RWPE2 (cell line): ENCODE results near the gene PSMC5.
"Not testable (repeated sequence)": the region's sequence is repeated elsewhere in the genome, so short reads cannot be mapped to it uniquely, and the experiment has no call there.

Experiments used
- ATAC-seq: fragments of 200-7000 bp; cut with Tn5 transposase; 3 replicates; pipeline ENCODE4 v1.9.1; 2021; ENCODE audit warnings: low read depth
- DNase-seq: peaks from one replicate; pipeline ENCODE4 v3.0.0-alpha.2; 2020; ENCODE audit warnings: low spot score
- H3K27ac ChIP-seq: fragments of 450-650 bp; 2 replicates; pipeline ENCODE4 v1.5.1; 2017; ENCODE audit warnings: mild to moderate bottlenecking; ENCODE audit not compliant: poor library complexity, severe bottlenecking
- H3K27me3 ChIP-seq: fragments of 250-450 bp; sonication (Bioruptor Pico); 2 replicates; pipeline ENCODE4 v1.5.1; 2021; ENCODE audit warnings: mild to moderate bottlenecking, moderate library complexity; ENCODE audit not compliant: insufficient read depth, poor library complexity, severe bottlenecking
- H3K36me3 ChIP-seq: fragments of 250-450 bp; sonication (Bioruptor Pico); 2 replicates; pipeline ENCODE4 v1.5.1; 2020; ENCODE audit warnings: low read depth, mild to moderate bottlenecking, moderate library complexity
- H3K4me1 ChIP-seq: fragments of 250-450 bp; sonication (Bioruptor Pico); 2 replicates; pipeline ENCODE4 v1.5.1; 2021; ENCODE audit warnings: mild to moderate bottlenecking, moderate library complexity; ENCODE audit not compliant: insufficient read depth, poor library complexity, severe bottlenecking
- H3K4me3 ChIP-seq: fragments of 250-450 bp; sonication (Bioruptor Pico); 2 replicates; pipeline ENCODE4 v1.5.1; 2021; ENCODE audit warnings: mild to moderate bottlenecking, moderate library complexity; ENCODE audit not compliant: severe bottlenecking
- H3K9me3 ChIP-seq: fragments of 250-450 bp; sonication (Bioruptor Pico); 2 replicates; pipeline ENCODE4 v1.5.1; 2021; ENCODE audit warnings: mild to moderate bottlenecking, moderate library complexity; ENCODE audit not compliant: severe bottlenecking
- CTCF ChIP-seq: fragments of 450-650 bp; IDR thresholded peaks from one replicate; pipeline ENCODE4 v1.5.1; 2017; ENCODE audit warnings: mild to moderate bottlenecking, moderate library complexity; ENCODE audit not compliant: poor library complexity, severe bottlenecking

The PSMC5 gene

GRCh38 chr17:63840591-63841349 lies 13.5 kb downstream of the PSMC5 start:
- H3K4me1 ChIP-seq = peaks cover 30% of the 10 kb centered on the region
- TF ChIP-seq CTCF = no peak
- ATAC-seq = no peak
- DNase-seq = no peak
- H3K27ac ChIP-seq = peak overlapping the region; percentile 69
- H3K9me3 ChIP-seq = no peaks in the 10 kb centered on the region
- H3K27me3 ChIP-seq = no peaks in the 10 kb centered on the region
- peaks cover 12% of the 10 kb centered on the region for H3K36me3 ChIP-seq
- peak overlapping the region; percentile 95 for H3K4me3 ChIP-seq

GRCh38 chr17:63841350-63842172 lies 14.3 kb downstream of the PSMC5 start:
- H3K27ac ChIP-seq = peak overlapping the region; percentile 69
- H3K36me3 ChIP-seq = peaks cover 5% of the 10 kb centered on the region
- ATAC-seq = peak; percentile 26
- peaks cover 30% of the 10 kb centered on the region for H3K4me1 ChIP-seq
- peak overlapping the region; percentile 95 for H3K4me3 ChIP-seq
- DNase-seq = no peak
- no peaks in the 10 kb centered on the region for H3K27me3 ChIP-seq
- no peak for TF ChIP-seq CTCF
- no peaks in the 10 kb centered on the region for H3K9me3 ChIP-seq

GRCh38 chr17:63842173-63842539 lies 14.9 kb downstream of the PSMC5 start:
- H3K36me3 ChIP-seq = no peaks in the 10 kb centered on the region
- peak overlapping the region; percentile 69 for H3K27ac ChIP-seq
- H3K27me3 ChIP-seq = no peaks in the 10 kb centered on the region
- ATAC-seq = peak; percentile 3; the same call in 2 of the 3 replicates
- peak overlapping the region; percentile 95 for H3K4me3 ChIP-seq
- H3K4me1 ChIP-seq = peaks cover 30% of the 10 kb centered on the region
- TF ChIP-seq CTCF = no peak
- H3K9me3 ChIP-seq = no peaks in the 10 kb centered on the region
- DNase-seq = no peak

GRCh38 chr17:63842540-63843386 lies 15.5 kb downstream of the PSMC5 start, which contains the start of gene SMARCD2:
TSS of gene SMARCD2 (minus strand) at chr17:63842685. CDS start at chr17:63842674, 11 bp downstream.
- peaks cover 30% of the 10 kb centered on the region for H3K4me1 ChIP-seq
- no peak for TF ChIP-seq CTCF
- H3K4me3 ChIP-seq = peak within 1 kb of the TSS; percentile 95
- H3K9me3 ChIP-seq = no peaks in the 10 kb centered on the region
- H3K27me3 ChIP-seq = no peaks in the 10 kb centered on the region
- DNase-seq = peak; percentile 98
- H3K36me3 ChIP-seq = no peaks in the 10 kb centered on the region
- ATAC-seq = peak; percentile 80
- H3K27ac ChIP-seq = peak within 1 kb of the TSS; percentile 69

GRCh38 chr17:63843387-63843888 lies 16.2 kb downstream of the PSMC5 start:
- not testable (repeated sequence) for H3K9me3 ChIP-seq, ATAC-seq, H3K36me3 ChIP-seq, DNase-seq, H3K27me3 ChIP-seq
- H3K4me3 ChIP-seq = peak overlapping the region; percentile 95
- peaks cover 27% of the 10 kb centered on the region for H3K4me1 ChIP-seq
- peak overlapping the region; percentile 69 for H3K27ac ChIP-seq
